Neuronal stem cell (in vitro differentiated cells): ENCODE data around the gene UGT3A1.

Source experiments
- DNase-seq: peaks from one replicate; pipeline ENCODE4 v3.0.0-alpha.2; 2013; ENCODE audit warnings: low spot score
- H2AFZ ChIP-seq: one replicate; pipeline ENCODE4 v1.6.1; 2013; ENCODE audit warnings: mild to moderate bottlenecking, low read length, inconsistent platforms
- H2AK5ac ChIP-seq: 2 replicates; pipeline ENCODE4 v1.6.1; 2013; ENCODE audit warnings: low read depth, mild to moderate bottlenecking, inconsistent platforms, low read length, moderate library complexity, mixed read lengths
- H2BK120ac ChIP-seq: 2 replicates; pipeline ENCODE4 v1.6.1; 2013; ENCODE audit warnings: low read depth, mild to moderate bottlenecking, inconsistent platforms, low read length, moderate library complexity, mixed read lengths
- H2BK12ac ChIP-seq: one replicate; pipeline ENCODE4 v1.6.1; 2013; ENCODE audit warnings: low read length, inconsistent platforms
- H2BK15ac ChIP-seq: 2 replicates; pipeline ENCODE4 v1.6.1; 2013; ENCODE audit warnings: mild to moderate bottlenecking, low read length, inconsistent platforms, mixed read lengths
- H2BK5ac ChIP-seq: one replicate; pipeline ENCODE4 v1.6.1; 2013; ENCODE audit warnings: inconsistent platforms, mild to moderate bottlenecking, low read length, moderate library complexity
- H3K14ac ChIP-seq: one replicate; pipeline ENCODE4 v1.6.1; 2013; ENCODE audit warnings: low read length, inconsistent platforms
- H3K18ac ChIP-seq: 2 replicates; pipeline ENCODE4 v1.6.1; 2013; ENCODE audit warnings: low read length, inconsistent platforms
- H3K23ac ChIP-seq: 2 replicates; pipeline ENCODE4 v1.6.1; 2013; ENCODE audit warnings: low read depth, mild to moderate bottlenecking, mixed read lengths, low read length, inconsistent platforms; ENCODE audit not compliant: poor library complexity
- H3K27ac ChIP-seq: replicated peaks from 3 replicates; pipeline ENCODE4 v1.5.1; 2013; ENCODE audit warnings: low read length, inconsistent platforms
- H3K27me3 ChIP-seq, 3 experiments: 2 replicates each; pipeline ENCODE4 v1.6.1; 2013; ENCODE audit warnings: low read length in 3 of 3, mild to moderate bottlenecking in 2 of 3, inconsistent platforms in 1 of 3, low read depth in 1 of 3, mixed read lengths in 1 of 3, moderate library complexity in 1 of 3; ENCODE audit not compliant: control insufficient read depth in 3 of 3, insufficient read depth in 3 of 3
- H3K36me3 ChIP-seq, 2 donors: replicated peaks in 1 of 2; 2 replicates each; pipeline ENCODE4 v1.6.1; 2013; ENCODE audit warnings: low read length in 2 of 2; ENCODE audit not compliant: control insufficient read depth in 2 of 2, insufficient read depth in 2 of 2
- H3K4ac ChIP-seq: 2 replicates; pipeline ENCODE4 v1.6.1; 2013; ENCODE audit warnings: inconsistent platforms, mild to moderate bottlenecking, low read length, moderate library complexity
- H3K4me1 ChIP-seq, 2 donors: 1 replicate in 1 of 2; 2 replicates in 1 of 2; pipeline ENCODE4 v1.6.1; 2013; ENCODE audit warnings: low read length in 2 of 2, low read depth in 1 of 2; ENCODE audit not compliant: control insufficient read depth in 2 of 2, insufficient read depth in 1 of 2
- H3K4me2 ChIP-seq: one replicate; pipeline ENCODE4 v1.6.1; 2013; ENCODE audit warnings: mild to moderate bottlenecking, low read length, inconsistent platforms; ENCODE audit not compliant: insufficient read depth, poor library complexity, severe bottlenecking
- H3K4me3 ChIP-seq, 2 donors: 2 replicates each; pipeline ENCODE4 v1.5.1; 2013; ENCODE audit warnings: low read length in 2 of 2, mild to moderate bottlenecking in 2 of 2, inconsistent platforms in 1 of 2, moderate library complexity in 1 of 2
- H3K79me1 ChIP-seq: one replicate; pipeline ENCODE4 v1.6.1; 2013; ENCODE audit warnings: low read depth, mild to moderate bottlenecking, inconsistent platforms, low read length, moderate library complexity
- H3K9ac ChIP-seq: one replicate; pipeline ENCODE4 v1.6.1; 2013; ENCODE audit warnings: mild to moderate bottlenecking, low read depth, low read length, inconsistent platforms; ENCODE audit not compliant: poor library complexity
- H3K9me3 ChIP-seq, 2 donors: replicated peaks in 1 of 2; 2 replicates each; pipeline versions ENCODE3 to v1.6.1; 2013; ENCODE audit warnings: low read length in 2 of 2, mild to moderate bottlenecking in 2 of 2, inconsistent platforms in 1 of 2, low read depth in 1 of 2, mixed read lengths in 1 of 2, moderate library complexity in 1 of 2; ENCODE audit not compliant: control insufficient read depth in 2 of 2, insufficient read depth in 1 of 2
- H4K8ac ChIP-seq: one replicate; pipeline ENCODE4 v1.6.1; 2013; ENCODE audit warnings: low read depth, mild to moderate bottlenecking, inconsistent platforms, low read length, moderate library complexity
- H4K91ac ChIP-seq: one replicate; pipeline ENCODE4 v1.6.1; 2013; ENCODE audit warnings: low read length, low read depth, mild to moderate bottlenecking, inconsistent platforms; ENCODE audit not compliant: poor library complexity
- WGBS, 2 donors: extraction: QIAGEN DNeasy Blood & Tissue Kit; methylation state at CpG; one replicate each; pipeline ENCODE4 v1.1.7; 2013; ENCODE audit warnings: missing lambda C conversion rate in 2 of 2, mixed read lengths in 1 of 2; ENCODE audit not compliant: insufficient read length in 2 of 2, insufficient replicate concordance in 1 of 2; ENCODE audit errors: extremely low coverage in 2 of 2; 5-methylcytosine and 5-hydroxymethylcytosine counted together

The UGT3A1 gene

DNA sequence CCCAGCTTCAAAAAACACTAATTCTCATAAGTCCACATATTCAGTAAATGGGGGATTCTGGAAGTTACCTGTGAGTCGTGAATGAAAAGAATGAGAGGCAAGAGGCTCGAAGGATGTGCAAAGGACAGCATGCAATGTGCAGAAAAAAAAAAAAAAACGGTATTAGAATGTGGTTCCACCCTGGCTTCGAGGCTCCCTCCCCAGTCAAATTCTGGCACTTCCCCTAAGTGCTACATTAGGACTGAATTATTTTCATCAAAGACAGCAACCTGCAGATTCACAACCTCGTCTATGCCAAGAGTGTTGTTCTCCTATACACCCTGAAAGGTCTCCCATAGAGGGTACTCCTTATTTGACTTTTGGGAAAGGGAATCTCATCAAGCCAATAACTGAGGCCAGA, 69.3 kb downstream of the UGT3A1 start:
- Histone ChIP-seq H4K8ac (no peak overlapping the region), H4K91ac (no peak overlapping the region), H3K27me3 (peaks cover 0 to 18% (median 5%) of the 10 kb centered on the region in 3 experiments), H3K23ac (no peak overlapping the region), H2BK12ac (no peak overlapping the region), H3K4me1 (no peaks in the 10 kb centered on the region), H2AK5ac (no peak overlapping the region), H3K36me3 (no peaks in the 10 kb centered on the region), H3K18ac (no peak overlapping the region), H3K9ac (no peak overlapping the region), H3K14ac (no peak overlapping the region), H3K4me2 (no peak overlapping the region), H2BK15ac (no peak overlapping the region), H3K4me3 (no peak overlapping the region), H3K4ac (no peak overlapping the region), H2AFZ (no peak overlapping the region), H3K27ac (no peak overlapping the region), H2BK5ac (no peak overlapping the region), H3K9me3 (no peaks in the 10 kb centered on the region), H2BK120ac (no peak overlapping the region), H3K79me1 (no peaks in the 10 kb centered on the region)
- no CpG with 5 or more reads among the region's 5 CpGs for WGBS, 2 donors
- DNase-seq = no peak

DNA sequence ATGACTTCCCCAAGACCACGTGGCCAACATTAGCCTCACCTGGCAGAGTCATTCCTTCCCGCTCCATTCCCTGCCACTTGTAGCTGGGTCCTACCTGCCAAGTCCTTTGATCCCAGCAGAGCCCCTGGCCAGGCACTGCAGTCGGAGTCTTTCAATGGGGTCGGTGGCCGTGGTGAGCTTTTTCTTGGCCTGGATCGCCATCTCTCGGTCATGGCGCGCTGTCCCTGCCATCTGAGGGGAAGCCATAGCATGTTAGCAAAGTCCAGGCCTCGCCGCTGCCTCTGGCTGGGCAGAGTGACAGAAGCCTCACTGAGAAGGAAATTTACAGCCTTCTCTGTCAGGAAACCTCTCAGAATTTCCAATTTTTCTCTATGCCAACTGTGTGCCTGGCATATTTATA, 70.3 kb downstream of the UGT3A1 start:
- Histone ChIP-seq H3K4me1 (no peaks in the 10 kb centered on the region), H3K4me2 (no peak overlapping the region), H3K23ac (no peak overlapping the region), H3K9me3 (no peaks in the 10 kb centered on the region), H2AK5ac (no peak overlapping the region), H2BK15ac (no peak overlapping the region), H3K9ac (peak overlapping the region; percentile 35), H4K8ac (peak overlapping the region; percentile 74), H3K79me1 (no peaks in the 10 kb centered on the region), H3K27me3 (peaks cover 0 to 18% (median 5%) of the 10 kb centered on the region in 3 experiments), H3K14ac (no peak overlapping the region), H2AFZ (no peak overlapping the region), H3K27ac (no peak overlapping the region), H2BK12ac (no peak overlapping the region), H3K4ac (no peak overlapping the region), H2BK120ac (no peak overlapping the region), H2BK5ac (no peak overlapping the region), H3K18ac (no peak overlapping the region), H4K91ac (no peak overlapping the region), H3K36me3 (no peaks in the 10 kb centered on the region), H3K4me3 (no peak overlapping the region)
- no peak for DNase-seq
- no CpG with 5 or more reads among the region's 11 CpGs for WGBS, 2 donors

DNA sequence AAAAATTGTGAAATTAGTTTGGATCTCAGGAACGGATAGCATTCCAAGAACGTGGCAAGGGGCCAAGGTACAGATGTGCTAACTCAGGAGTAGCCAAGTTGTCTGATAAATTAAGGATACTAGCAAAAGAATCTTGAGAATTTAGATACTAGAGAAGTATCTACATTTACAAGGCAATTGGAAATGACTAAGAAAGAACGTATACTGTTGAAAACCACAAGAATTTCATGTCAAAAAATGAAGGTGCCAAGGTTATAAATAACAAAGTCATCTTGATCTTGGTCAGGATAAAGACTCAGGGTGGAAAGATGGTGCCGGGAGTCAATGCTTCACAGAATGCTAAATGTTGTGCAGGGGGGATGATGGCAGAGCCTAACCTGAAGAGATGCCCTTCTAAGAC, 72.0 kb downstream of the UGT3A1 start:
- Histone ChIP-seq H2BK120ac (no peak overlapping the region), H3K14ac (no peak overlapping the region), H2AFZ (no peak overlapping the region), H3K9ac (no peak overlapping the region), H3K9me3 (no peaks in the 10 kb centered on the region), H3K27me3 (peaks cover 0 to 8% (median 2%) of the 10 kb centered on the region in 3 experiments), H4K91ac (no peak overlapping the region), H4K8ac (no peak overlapping the region), H3K18ac (no peak overlapping the region), H3K4ac (no peak overlapping the region), H3K4me1 (no peaks in the 10 kb centered on the region), H2AK5ac (no peak overlapping the region), H3K36me3 (no peaks in the 10 kb centered on the region), H3K23ac (no peak overlapping the region), H3K4me3 (no peak overlapping the region), H3K27ac (no peak overlapping the region), H2BK15ac (no peak overlapping the region), H2BK12ac (no peak overlapping the region), H3K79me1 (no peaks in the 10 kb centered on the region), H2BK5ac (no peak overlapping the region), H3K4me2 (no peak overlapping the region)
- DNase-seq = no peak
- WGBS, 2 donors = no CpG with 5 or more reads among the region's 4 CpGs

DNA sequence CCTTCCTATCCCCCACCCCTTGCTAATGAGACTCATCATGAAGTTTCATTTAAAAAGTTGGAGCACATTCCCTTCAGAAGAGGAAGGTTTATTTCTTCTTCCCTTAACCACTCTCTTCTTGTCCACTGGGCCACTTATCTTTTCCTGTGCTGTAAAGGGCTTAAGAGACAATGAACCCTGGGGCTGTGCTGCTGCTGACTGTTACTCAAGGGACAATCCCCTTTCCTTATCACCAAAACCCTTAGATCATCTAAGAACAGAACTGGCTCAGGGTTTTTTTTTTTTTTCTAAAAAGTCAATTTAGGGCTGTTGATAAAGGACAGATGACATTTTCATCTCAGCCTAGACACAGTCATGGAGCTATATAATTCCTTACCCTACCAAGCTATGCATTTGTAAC, 82.4 kb downstream of the UGT3A1 start:
- no peak overlapping the region for H4K91ac ChIP-seq
- H3K14ac ChIP-seq = no peak overlapping the region
- no peak overlapping the region for H2BK15ac ChIP-seq
- H2AK5ac ChIP-seq = no peak overlapping the region
- no peaks in the 10 kb centered on the region for H3K36me3 ChIP-seq
- DNase-seq = no peak
- H3K9ac ChIP-seq = no peak overlapping the region
- no peak overlapping the region for H3K18ac ChIP-seq
- no peak overlapping the region for H4K8ac ChIP-seq
- H3K23ac ChIP-seq = no peak overlapping the region
- H3K4ac ChIP-seq = no peak overlapping the region
- no peak overlapping the region for H2BK12ac ChIP-seq
- H3K4me1 ChIP-seq = peaks cover 0 to 3% of the 10 kb centered on the region in 2 donors
- no peak overlapping the region for H2BK120ac ChIP-seq
- no peaks in the 10 kb centered on the region for H3K27me3 ChIP-seq
- H3K4me2 ChIP-seq = no peak overlapping the region
- peaks cover 0 to 2% of the 10 kb centered on the region in 2 donors for H3K9me3 ChIP-seq
- no peak overlapping the region for H3K27ac ChIP-seq
- H3K79me1 ChIP-seq = no peaks in the 10 kb centered on the region
- no peak overlapping the region for H3K4me3 ChIP-seq
- no peak overlapping the region for H2BK5ac ChIP-seq
- H2AFZ ChIP-seq = no peak overlapping the region
